Omental fat pad (tissue), 4 donors: ENCODE results near the gene ILKAP. TPM values are rescaled to one million over a fixed set of nuclear protein-coding genes. Genes with fewer than 3 reads are reported as not detected.

Experiments used
- ATAC-seq: fragments of 150-250 bp; one replicate; pipeline ENCODE4 v1.9.1; 2016; ENCODE audit warnings: mild to moderate bottlenecking, moderate library complexity; ENCODE audit not compliant: low FRiP score
- DNase-seq: peaks from one replicate; pipeline ENCODE4 v3.0.0-alpha.2; 2019; ENCODE audit warnings: low spot score
- total RNA-seq, 4 donors: library from RNA; depleted of rRNA; stranded (reverse); fragments of >200 nt; gene quantifications; one replicate each; pipeline ENCODE4 v1.1.0, GENCODE V29; 2016
- TF ChIP-seq, protein P1 (sequence below), 3 donors: fragments of 450-650 bp; IDR thresholded peaks; one replicate each; pipeline ENCODE4 v1.5.1; 2016 to 2017; ENCODE audit warnings: antibody characterized with exemption in 3 of 3, mild to moderate bottlenecking in 3 of 3, moderate library complexity in 2 of 3

Gene ILKAP
- total RNA-seq, 4 donors from 2014 or later: 20.2 to 51.8 (median 29.7) TPM

DNA sequence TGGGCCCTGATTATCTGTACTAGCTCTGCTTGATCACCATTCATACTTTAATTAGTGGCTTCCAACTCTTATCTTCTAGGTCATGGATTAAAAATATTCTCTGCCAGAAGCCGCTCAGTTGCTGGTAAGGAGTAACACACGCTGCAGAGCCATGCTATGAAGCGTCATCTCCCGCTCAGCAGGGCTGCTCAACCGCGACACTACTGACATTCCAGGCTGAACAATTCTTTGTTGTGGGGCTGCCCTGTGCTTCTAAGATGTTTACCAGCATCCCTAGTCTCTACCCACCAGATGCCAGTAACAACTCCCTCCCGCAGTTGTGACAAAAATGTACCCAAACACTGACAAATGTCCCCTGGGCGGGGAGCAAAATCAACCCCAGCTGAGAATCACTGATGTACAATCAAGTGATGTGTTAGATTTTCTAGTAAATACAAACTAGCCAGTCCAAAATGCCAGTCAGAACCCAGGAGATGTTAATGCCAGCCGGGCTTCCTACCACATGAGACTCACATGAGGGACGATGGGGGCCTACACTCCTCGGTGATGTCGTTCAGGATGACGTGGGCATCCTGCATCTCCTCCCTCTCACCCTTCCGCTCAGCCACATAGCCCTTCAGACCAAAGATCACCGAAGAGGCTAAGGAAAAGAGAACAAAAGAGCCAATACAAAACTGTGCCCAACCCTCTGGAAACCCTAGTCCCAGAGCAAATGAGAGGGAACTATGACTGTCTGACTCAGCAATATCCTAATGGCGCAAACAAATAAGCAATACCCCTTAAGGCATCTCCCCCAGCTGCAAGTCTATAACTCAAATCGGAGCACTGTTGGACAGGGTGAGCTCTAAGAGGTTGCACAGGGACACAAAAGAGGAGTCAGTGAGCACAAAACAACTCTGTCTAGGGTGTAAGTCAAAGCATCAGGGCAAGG is 15.6 kb downstream of the ILKAP start:
- ATAC-seq: no peak
- TF ChIP-seq, protein P1, sequence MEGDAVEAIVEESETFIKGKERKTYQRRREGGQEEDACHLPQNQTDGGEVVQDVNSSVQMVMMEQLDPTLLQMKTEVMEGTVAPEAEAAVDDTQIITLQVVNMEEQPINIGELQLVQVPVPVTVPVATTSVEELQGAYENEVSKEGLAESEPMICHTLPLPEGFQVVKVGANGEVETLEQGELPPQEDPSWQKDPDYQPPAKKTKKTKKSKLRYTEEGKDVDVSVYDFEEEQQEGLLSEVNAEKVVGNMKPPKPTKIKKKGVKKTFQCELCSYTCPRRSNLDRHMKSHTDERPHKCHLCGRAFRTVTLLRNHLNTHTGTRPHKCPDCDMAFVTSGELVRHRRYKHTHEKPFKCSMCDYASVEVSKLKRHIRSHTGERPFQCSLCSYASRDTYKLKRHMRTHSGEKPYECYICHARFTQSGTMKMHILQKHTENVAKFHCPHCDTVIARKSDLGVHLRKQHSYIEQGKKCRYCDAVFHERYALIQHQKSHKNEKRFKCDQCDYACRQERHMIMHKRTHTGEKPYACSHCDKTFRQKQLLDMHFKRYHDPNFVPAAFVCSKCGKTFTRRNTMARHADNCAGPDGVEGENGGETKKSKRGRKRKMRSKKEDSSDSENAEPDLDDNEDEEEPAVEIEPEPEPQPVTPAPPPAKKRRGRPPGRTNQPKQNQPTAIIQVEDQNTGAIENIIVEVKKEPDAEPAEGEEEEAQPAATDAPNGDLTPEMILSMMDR (IDR thresholded peaks at IDR 0.05): no peak
- no peak for DNase-seq

DNA sequence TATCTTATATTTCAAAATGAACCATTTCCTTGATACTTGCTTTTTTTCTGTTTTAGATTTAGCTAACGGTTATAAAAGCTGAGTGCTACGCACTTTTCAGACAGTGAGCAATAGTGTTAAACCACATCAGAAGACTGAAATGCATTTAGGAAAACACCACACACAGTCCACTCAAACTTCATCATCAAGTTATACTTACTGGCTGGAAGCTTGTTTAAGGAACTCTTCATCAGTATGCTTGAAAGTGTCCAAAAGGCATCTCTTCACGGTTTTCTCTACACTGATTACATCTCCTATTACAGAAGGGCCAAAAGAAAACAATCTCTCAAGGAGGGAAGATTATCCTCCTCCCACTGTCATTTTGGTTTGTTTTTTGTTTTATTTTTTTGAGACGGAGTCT is 19.7 kb downstream of the ILKAP start:
- ATAC-seq: no peak

DNA sequence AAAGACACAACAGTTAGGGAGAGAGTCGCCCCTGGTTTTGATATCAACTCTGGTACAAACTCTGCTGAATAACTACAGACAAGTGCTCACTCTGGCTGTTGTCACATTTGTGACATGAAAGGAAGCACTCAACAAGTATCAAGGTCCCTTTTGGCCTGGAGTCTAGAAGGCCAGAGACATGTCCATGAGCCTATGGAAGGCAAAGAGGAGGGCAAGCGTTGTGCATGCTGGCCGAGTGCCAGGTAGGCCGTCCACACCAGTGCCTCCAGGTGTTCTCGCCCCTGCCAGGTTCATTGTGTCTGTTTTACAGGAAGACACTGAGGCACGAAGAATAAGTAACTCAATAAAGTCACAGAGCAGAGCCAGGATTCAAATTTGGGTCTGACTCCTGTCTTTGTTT is 21.1 kb downstream of the ILKAP start:
- DNase-seq (no peak), ATAC-seq (no peak)
- TF ChIP-seq, protein P1 (IDR thresholded peaks at IDR 0.05): no peak

More for the DNA sequence above, 19.7 kb downstream of the ILKAP start:
- DNase-seq: no peak
- TF ChIP-seq, protein P1 (IDR thresholded peaks at IDR 0.05): no peak

DNA sequence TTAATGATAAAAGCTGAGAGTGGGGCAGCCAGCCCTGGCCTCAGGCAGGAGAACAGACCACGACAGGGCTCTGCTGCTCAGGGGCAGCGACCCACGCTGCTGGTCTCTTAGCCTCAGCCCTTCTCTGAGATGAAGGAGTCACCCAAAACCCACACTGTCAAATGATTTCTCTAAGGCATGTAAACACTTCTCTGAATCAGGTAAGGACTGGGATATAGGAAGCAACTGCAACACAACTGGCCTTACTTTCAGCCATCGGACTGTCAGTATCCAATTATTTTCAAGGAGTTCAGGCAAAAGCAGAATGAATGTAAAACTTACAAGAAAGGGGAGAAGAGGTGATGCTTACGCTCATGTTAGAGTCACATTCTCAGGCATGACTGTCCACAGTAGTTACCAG is 22.9 kb downstream of the ILKAP start:
- TF ChIP-seq, protein P1 (IDR thresholded peaks at IDR 0.05): no peak
- ATAC-seq: no peak
- no peak for DNase-seq

DNA sequence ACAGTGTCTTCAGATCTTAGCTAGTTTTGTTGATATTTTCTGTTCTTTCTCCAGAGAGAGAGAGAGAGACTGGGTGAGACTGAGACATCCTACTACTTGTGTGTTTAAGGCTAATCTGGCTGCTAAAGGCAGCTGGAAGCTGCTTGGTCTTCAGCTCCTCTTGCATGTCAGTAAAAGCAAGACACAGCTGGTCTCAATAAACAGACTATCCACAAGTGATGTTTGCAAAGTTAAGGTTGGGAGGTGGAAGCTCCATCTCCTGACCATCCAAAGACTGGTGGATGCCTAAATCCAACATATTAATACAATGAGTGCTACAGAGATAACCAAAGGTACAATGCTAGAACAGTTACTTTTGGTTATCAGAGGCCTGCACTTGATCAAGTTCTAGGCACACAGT is 26.9 kb downstream of the ILKAP start:
- TF ChIP-seq, protein P1 (IDR thresholded peaks at IDR 0.05): no peak
- no peak for ATAC-seq
- no peak for DNase-seq

DNA sequence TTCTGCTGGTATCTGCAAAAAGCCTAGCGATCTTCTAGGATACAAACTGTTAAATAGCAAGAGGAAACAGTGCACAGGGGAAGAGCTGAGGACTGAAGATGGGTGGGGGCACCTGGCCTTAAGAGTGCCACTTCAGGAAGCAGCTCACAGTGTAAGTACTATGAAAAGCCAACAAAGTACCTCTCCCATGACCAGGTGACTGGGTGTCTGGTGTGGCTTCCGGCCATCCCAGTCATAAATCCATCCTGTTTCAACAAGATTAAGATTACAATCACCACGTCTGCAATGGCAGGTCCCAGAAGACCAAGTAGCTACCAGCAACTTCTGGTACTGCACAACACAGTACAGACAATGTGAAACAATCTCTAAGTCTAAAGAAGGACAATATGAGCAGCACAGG is 28.8 kb downstream of the ILKAP start:
- TF ChIP-seq, protein P1 (IDR thresholded peaks at IDR 0.05): no peak
- no peak for ATAC-seq
- DNase-seq: no peak

DNA sequence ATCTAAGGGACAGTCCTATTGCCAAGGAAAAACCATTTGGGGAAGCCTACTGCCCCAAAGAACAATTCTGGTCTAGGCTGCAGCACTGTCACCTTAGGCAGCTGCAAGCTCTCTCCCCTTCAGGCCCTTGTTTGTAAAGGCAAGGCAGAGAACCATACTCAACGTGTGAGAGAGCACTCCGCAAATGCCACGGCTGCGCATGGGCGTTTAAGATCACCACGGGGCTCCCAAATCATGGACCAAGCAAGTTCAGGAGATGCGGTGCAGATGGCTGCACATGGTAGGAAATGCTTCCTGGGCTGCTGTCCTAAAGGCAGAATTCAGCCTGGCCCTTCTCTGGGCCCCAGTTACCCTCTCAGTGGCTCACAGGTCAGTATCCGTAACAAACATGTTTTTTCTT is 29.2 kb downstream of the ILKAP start:
- TF ChIP-seq, protein P1 (IDR thresholded peaks at IDR 0.05): no peak
- DNase-seq (no peak), ATAC-seq (no peak)
